ENCODE results near the gene TXNL4B. TPM values are rescaled to one million over a fixed set of nuclear protein-coding genes. Genes with fewer than 3 reads are reported as not detected.
"Not testable (repeated sequence)": the region's sequence is repeated elsewhere in the genome, so short reads cannot be mapped to it uniquely, and the experiment has no call there.

TXNL4B gene
- total and polyA plus RNA-seq, 2 donors from 2014 or later: 11.9 to 16.1 TPM

DNA sequence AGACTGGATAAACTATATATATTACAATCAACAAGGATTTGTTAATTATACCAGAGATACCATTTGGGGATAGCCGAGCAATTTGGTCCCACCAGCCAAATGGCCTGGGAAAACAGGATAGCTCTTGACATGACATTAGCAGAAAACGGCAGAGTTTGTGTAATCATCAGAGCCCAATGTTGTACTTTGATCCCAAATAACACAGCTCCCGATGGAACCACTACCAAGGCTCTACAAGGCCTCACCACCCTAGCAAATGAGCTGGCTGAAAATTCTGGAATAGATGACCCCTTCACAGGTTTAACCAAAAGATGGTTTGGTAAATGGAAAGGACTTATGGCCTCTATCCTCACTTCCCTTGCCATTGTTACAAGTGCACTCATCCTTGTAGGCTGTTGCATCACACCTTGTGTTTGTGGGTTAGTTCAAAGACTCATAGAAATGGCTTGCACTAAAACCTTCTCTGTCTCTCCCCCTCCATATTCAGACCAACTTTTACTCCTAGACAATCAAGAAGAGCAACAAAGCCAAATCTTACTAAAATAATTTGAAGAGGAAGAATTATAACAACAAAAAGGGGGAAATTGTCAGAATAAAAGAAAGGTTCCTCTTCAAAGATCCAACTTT lies 9.5 kb downstream of the TXNL4B start:
- peaks cover 0 to 26% (median 22%) of the 10 kb centered on the region in 3 donors for H3K36me3 ChIP-seq (ENCODE audit: control insufficient read depth in 2 of 3, insufficient read depth in 3 of 3, low read length in 3 of 3)
- H3K27ac ChIP-seq (ENCODE audit: low read depth in 2 of 2, low read length in 2 of 2): no peak overlapping the region
- no peak overlapping the region for H3K4me3 ChIP-seq (ENCODE audit: low read length in 3 of 3)
- FAIRE-seq: no peak
- intact Hi-C loops (cut with DNase I): no loop called here
- H3K9me3 ChIP-seq (ENCODE audit: control insufficient read depth in 2 of 3, insufficient read depth in 1 of 3, low read length in 3 of 3): no peaks in the 10 kb centered on the region
- H3K4me1 ChIP-seq (ENCODE audit: control insufficient read depth in 2 of 3, insufficient read depth in 2 of 3, low read depth in 1 of 3, low read length in 3 of 3): no peaks in the 10 kb centered on the region
- no peak overlapping the region for H3K9ac ChIP-seq (ENCODE audit: low read length in 3 of 3)
- DNase-seq: no peak
- no peaks in the 10 kb centered on the region for H3K27me3 ChIP-seq (ENCODE audit: control insufficient read depth, insufficient read depth, low read length)
- TF ChIP-seq, protein P1, sequence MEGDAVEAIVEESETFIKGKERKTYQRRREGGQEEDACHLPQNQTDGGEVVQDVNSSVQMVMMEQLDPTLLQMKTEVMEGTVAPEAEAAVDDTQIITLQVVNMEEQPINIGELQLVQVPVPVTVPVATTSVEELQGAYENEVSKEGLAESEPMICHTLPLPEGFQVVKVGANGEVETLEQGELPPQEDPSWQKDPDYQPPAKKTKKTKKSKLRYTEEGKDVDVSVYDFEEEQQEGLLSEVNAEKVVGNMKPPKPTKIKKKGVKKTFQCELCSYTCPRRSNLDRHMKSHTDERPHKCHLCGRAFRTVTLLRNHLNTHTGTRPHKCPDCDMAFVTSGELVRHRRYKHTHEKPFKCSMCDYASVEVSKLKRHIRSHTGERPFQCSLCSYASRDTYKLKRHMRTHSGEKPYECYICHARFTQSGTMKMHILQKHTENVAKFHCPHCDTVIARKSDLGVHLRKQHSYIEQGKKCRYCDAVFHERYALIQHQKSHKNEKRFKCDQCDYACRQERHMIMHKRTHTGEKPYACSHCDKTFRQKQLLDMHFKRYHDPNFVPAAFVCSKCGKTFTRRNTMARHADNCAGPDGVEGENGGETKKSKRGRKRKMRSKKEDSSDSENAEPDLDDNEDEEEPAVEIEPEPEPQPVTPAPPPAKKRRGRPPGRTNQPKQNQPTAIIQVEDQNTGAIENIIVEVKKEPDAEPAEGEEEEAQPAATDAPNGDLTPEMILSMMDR (IDR thresholded peaks at IDR 0.05; ENCODE audit: borderline replicate concordance, extremely low read depth, insufficient read depth): no peak

DNA sequence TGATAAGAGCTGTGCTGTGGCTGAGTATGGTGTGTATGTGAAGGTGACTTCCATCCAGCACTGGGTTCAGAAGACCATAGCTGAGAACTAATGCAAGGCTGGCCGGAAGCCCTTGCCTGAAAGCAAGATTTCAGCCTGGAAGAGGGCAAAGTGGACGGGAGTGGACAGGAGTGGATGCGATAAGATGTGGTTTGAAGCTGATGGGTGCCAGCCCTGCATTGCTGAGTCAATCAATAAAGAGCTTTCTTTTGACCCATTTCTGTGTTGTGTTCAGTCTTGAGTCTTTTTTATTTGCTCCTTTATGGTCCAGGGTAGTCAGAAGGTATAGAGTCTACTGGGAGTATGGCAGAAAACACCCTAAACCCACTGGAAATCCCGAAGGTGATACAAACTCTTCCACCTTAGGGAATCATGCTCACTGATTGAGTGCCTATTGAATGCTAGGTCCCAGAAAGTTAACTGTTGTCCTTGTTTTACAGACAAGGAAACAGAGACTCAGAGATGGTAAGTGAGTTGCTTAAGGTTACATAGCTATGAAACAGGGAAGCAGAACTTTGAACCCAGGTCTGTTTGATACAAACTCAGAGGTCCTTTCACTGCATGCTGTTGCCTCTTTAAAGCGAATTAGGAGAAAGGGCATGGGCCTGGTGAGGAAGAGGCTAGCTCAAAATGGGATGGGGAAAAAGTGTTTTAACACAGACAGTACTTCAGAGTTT lies 16.3 kb downstream of the TXNL4B start:
- H3K4me1 ChIP-seq (ENCODE audit: control insufficient read depth in 2 of 3, insufficient read depth in 2 of 3, low read depth in 1 of 3, low read length in 3 of 3); H3K27ac ChIP-seq (ENCODE audit: low read depth in 2 of 2, low read length in 2 of 2); H3K27me3 ChIP-seq (ENCODE audit: control insufficient read depth, insufficient read depth, low read length); H3K36me3 ChIP-seq (ENCODE audit: control insufficient read depth in 2 of 3, insufficient read depth in 3 of 3, low read length in 3 of 3); H3K9me3 ChIP-seq (ENCODE audit: control insufficient read depth in 2 of 3, insufficient read depth in 1 of 3, low read length in 3 of 3); DNase-seq; intact Hi-C loops (cut with DNase I); H3K4me3 ChIP-seq (ENCODE audit: low read length in 3 of 3); H3K9ac ChIP-seq (ENCODE audit: low read length in 3 of 3); FAIRE-seq: not testable (repeated sequence)

DNA sequence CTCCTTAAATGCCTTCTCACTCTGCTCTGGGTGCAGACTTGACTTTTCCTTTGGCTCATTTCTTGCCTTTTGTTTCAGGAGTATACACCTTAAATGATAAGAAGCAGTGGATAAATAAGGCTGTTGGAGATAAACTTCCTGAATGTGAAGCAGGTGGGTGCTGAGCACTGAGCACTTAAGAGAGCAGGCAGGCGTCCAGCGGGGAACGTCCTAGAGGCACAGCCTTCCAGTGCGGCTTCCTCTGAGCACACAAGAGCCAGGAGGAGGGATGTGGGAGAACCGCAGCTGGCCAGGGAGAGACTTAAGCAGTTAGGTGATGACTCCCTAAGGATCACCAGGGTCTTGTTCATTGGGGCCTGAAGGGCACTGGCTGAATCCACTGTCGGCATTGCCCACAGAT lies 18.4 kb downstream of the TXNL4B start:
- DNase-seq; H3K4me1 ChIP-seq (ENCODE audit: control insufficient read depth in 2 of 3, insufficient read depth in 2 of 3, low read depth in 1 of 3, low read length in 3 of 3); H3K27me3 ChIP-seq (ENCODE audit: control insufficient read depth, insufficient read depth, low read length); FAIRE-seq; H3K36me3 ChIP-seq (ENCODE audit: control insufficient read depth in 2 of 3, insufficient read depth in 3 of 3, low read length in 3 of 3); H3K4me3 ChIP-seq (ENCODE audit: low read length in 3 of 3); H3K27ac ChIP-seq (ENCODE audit: low read depth in 2 of 2, low read length in 2 of 2); intact Hi-C loops (cut with DNase I); H3K9ac ChIP-seq (ENCODE audit: low read length in 3 of 3); H3K9me3 ChIP-seq (ENCODE audit: control insufficient read depth in 2 of 3, insufficient read depth in 1 of 3, low read length in 3 of 3): not testable (repeated sequence)

DNA sequence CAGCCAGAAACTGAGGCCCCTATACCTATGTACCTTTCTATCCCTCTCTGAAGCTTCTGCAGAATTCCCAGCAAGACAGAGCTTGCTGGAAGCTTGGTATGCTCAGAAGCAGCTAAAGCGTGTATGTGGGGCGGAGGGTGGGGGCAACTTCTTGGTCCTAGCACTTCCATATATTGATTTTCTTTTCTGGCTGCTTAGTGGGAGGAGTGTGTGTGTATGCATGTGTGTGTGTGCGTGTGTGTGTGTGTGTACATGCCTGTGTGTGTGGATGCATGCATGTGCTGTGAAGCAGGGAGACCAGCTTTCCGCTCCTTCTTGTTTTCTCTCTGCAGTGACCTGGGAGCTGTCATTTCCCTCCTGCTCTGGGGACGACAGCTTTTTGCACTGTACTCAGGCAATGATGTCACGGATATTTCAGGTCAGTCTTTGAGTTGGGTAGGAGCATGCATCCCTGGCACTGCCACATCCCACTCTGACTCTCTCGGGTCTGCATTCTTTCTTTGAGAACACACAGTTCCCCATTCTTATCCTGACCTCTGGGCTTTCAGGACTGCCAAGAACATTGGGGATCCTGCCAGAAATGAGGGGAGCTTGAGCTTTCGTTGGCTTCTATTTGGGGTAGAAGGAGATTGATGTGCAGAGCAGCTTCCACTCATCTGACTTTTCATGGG lies 19.7 kb downstream of the TXNL4B start:
- no peak overlapping the region for H3K27ac ChIP-seq (ENCODE audit: low read depth in 2 of 2, low read length in 2 of 2)
- no peak for DNase-seq
- TF ChIP-seq, protein P1 (IDR thresholded peaks at IDR 0.05; ENCODE audit: borderline replicate concordance, extremely low read depth, insufficient read depth): no peak
- no peak overlapping the region for H3K9ac ChIP-seq (ENCODE audit: low read length in 3 of 3)
- H3K36me3 ChIP-seq (ENCODE audit: control insufficient read depth in 2 of 3, insufficient read depth in 3 of 3, low read length in 3 of 3): no peaks in the 10 kb centered on the region
- no peaks in the 10 kb centered on the region for H3K27me3 ChIP-seq (ENCODE audit: control insufficient read depth, insufficient read depth, low read length)
- FAIRE-seq: no peak
- H3K4me1 ChIP-seq (ENCODE audit: control insufficient read depth in 2 of 3, insufficient read depth in 2 of 3, low read depth in 1 of 3, low read length in 3 of 3): no peaks in the 10 kb centered on the region
- intact Hi-C loops (cut with DNase I): no loop called here
- H3K9me3 ChIP-seq (ENCODE audit: control insufficient read depth in 2 of 3, insufficient read depth in 1 of 3, low read length in 3 of 3): no peaks in the 10 kb centered on the region
- H3K4me3 ChIP-seq (ENCODE audit: low read length in 3 of 3): no peak overlapping the region
